ENCODE measurements around the gene XPO5.

The XPO5 gene

GRCh38 chr6:43496370-43497128, 79.3 kb downstream of the XPO5 start:
- no peak for DNase-seq

- no peak for DNase-seq
Observed at GRCh38 chr6:43495409-43495941, 80.4 kb downstream of the XPO5 start.

GRCh38 chr6:43494766-43495165, 81.1 kb downstream of the XPO5 start:
- DNase-seq, result no peak

GRCh38 chr6:43494321-43494720, 81.5 kb downstream of the XPO5 start:
- DNase-seq, result no peak

GRCh38 chr6:43493833-43494232, 82.0 kb downstream of the XPO5 start:
- no peak for DNase-seq

- no peak for DNase-seq
Observed at GRCh38 chr6:43493230-43493629, 82.6 kb downstream of the XPO5 start.

GRCh38 chr6:43492673-43493072, 83.2 kb downstream of the XPO5 start:
- DNase-seq, result no peak

GRCh38 chr6:43491750-43492661, 83.8 kb downstream of the XPO5 start:
- DNase-seq, result no peak

- no peak for DNase-seq
Observed at GRCh38 chr6:43490523-43490939, 85.3 kb downstream of the XPO5 start.

GRCh38 chr6:43489277-43490072, 86.4 kb downstream of the XPO5 start:
- DNase-seq, result no peak

GRCh38 chr6:43488667-43489276, 87.1 kb downstream of the XPO5 start:
- DNase-seq, result no peak

- no peak for DNase-seq
Observed at GRCh38 chr6:43481591-43482236, 94.1 kb downstream of the XPO5 start.

GRCh38 chr6:43481075-43481474, 94.8 kb downstream of the XPO5 start:
- DNase-seq, result no peak

- no peak for DNase-seq
Observed at GRCh38 chr6:43478008-43478372, 97.8 kb downstream of the XPO5 start.

GRCh38 chr6:43477235-43478007, 98.4 kb downstream of the XPO5 start, which contains the start of gene TJAP1:
TJAP1 (plus strand) TSS chr6:43477570; CDS start chr6:43499002, 21,432 bp downstream.
- peak; percentile 85 to 95 for DNase-seq

- DNase-seq, result no peak
Observed at GRCh38 chr6:43476746-43477145, 99.1 kb downstream of the XPO5 start.

GRCh38 chr6:43475516-43475915, 100.3 kb downstream of the XPO5 start:
- DNase-seq, result no peak

GRCh38 chr6:43472515-43472914, 103.3 kb downstream of the XPO5 start:
- DNase-seq, result no peak

All from inflammatory macrophage treated with lipopolysaccharide for 1 hour (primary cell).